HG03521 (cell line): ENCODE results near the gene NSMF.
A peak's percentile ranks its signal among the peaks of the same experiment; 100 is the strongest.

Source experiments
- ATAC-seq: cut with Tn5 transposase; IDR thresholded peaks from one replicate; pipeline ENCODE4 v1.9.1; 2021; ENCODE audit warnings: mild to moderate bottlenecking, moderate library complexity; ENCODE audit not compliant: unreplicated experiment

Gene NSMF, protein sequence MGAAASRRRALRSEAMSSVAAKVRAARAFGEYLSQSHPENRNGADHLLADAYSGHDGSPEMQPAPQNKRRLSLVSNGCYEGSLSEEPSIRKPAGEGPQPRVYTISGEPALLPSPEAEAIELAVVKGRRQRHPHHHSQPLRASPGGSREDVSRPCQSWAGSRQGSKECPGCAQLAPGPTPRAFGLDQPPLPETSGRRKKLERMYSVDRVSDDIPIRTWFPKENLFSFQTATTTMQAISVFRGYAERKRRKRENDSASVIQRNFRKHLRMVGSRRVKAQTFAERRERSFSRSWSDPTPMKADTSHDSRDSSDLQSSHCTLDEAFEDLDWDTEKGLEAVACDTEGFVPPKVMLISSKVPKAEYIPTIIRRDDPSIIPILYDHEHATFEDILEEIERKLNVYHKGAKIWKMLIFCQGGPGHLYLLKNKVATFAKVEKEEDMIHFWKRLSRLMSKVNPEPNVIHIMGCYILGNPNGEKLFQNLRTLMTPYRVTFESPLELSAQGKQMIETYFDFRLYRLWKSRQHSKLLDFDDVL

DNA sequence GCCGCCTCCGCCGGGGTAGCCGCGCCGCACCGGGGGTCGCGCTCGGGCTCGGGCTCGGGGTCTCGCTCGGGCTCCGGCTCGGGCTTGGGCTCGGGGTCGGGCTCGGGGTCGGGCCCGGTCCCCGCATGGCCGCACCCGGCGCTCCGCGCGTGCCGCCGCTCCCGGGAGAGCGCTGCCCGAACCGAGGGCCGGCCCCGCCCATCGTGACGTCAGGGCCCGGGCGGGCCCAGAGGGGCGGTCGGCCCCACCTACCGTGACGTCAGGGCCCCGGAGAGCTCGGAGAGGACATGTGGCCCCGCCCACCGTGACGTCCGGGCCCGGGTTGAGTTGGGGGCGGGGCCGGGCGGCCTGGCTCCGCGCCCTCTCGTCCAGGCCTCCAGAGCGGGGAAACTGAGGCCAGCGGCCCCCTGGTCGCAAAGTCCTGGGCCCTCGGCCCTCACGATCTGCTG lies at the start of gene NSMF:
Gene NSMF (minus strand): TSS at position 183 of the 449 bp plus-strand sequence. CDS start 232 bp downstream, outside the sequence.
- ATAC-seq, result peak; percentile 58

DNA sequence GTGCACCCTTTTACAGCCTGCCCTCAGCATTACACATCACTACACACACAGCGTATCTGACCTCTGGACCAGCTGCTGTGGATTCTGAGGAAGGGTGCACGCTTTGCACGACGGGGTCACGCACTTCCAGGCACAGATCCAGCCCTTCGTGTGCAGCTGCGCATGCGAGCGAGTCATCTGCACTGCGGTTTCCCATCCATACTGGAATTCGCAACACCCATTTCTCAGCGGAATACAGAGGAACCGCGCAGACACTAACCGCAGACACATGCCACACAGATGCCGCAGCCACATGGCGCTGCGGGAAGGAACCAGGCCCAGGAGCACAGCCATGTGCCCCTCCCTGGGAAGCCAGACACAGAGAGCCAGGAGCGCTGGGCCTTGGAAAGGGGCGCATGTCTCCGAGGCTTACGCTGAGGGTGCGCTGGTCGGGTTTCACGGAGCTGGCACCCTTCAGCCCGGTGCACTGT lies 47.6 kb upstream of the NSMF start:
- ATAC-seq, result no peak

DNA sequence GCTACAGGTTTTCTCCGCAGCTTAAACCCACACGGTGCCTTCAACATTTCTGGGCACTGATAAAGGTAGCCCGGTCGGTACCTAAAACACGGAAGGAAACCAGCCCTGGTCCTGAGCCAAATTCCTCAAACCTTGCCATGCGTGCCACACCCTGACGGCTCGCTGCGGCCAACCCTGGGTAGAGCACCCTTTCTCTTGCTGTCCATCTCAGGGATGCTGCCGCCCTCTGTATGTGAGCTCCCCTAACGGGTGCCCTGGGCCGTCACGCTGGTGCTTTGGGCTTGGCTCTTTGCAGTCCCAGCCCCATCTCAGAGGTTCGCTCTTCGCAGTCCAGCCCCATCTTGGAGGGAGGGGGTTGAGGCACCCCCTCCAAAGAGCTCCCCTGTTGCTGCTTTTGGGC lies 47.1 kb upstream of the NSMF start:
- ATAC-seq, result no peak

DNA sequence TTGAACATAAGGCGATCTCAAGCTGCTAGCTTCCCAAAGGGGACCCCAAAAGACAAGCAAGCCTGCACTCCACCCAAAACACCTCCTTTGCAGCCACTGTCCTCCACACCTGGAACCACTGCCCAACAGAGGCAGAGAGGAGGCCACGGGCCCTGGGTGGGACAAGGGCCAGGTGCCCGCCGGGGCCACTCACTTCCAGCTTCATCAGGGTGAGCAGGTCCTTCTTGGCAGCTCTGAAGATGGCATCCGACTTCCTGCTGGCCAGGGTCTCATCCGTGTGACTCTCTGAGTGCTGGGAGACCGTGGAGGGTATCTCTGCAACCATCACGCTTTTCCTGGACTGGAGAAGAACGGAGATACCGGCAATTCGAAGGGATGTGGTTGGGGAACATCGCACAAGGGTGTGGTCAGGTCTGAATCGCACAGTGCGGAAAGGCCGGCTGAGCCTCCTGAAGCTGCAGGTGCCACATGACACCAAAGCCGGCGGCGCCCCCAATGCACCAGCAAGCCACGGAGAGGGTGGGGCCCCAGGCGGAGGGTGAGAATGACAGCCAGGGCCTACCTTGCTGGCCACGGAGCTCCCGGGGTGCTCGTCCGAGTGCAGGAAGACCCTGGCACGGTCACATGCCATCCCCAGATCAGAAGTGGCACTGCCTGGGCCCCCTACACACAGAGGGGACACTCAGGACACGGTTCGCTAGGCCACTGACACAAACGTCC lies 46.4 kb upstream of the NSMF start:
- no peak for ATAC-seq

DNA sequence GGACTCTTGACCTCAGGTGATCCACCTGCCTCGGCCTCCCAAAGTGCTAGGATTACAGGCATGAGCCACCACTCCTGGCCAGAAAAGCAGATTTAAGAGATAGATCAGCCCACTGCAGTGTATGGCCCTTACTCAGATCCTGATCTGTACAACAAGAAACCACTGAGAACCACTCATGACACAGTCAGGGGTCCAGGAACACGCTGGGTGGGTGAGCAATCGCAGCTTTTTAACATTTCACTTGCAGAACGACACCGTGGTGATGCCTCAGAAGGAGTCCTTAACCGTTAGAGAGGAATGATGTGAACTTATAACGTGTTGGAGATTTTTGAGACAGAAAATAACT lies 45.3 kb upstream of the NSMF start:
- ATAC-seq, result no peak

DNA sequence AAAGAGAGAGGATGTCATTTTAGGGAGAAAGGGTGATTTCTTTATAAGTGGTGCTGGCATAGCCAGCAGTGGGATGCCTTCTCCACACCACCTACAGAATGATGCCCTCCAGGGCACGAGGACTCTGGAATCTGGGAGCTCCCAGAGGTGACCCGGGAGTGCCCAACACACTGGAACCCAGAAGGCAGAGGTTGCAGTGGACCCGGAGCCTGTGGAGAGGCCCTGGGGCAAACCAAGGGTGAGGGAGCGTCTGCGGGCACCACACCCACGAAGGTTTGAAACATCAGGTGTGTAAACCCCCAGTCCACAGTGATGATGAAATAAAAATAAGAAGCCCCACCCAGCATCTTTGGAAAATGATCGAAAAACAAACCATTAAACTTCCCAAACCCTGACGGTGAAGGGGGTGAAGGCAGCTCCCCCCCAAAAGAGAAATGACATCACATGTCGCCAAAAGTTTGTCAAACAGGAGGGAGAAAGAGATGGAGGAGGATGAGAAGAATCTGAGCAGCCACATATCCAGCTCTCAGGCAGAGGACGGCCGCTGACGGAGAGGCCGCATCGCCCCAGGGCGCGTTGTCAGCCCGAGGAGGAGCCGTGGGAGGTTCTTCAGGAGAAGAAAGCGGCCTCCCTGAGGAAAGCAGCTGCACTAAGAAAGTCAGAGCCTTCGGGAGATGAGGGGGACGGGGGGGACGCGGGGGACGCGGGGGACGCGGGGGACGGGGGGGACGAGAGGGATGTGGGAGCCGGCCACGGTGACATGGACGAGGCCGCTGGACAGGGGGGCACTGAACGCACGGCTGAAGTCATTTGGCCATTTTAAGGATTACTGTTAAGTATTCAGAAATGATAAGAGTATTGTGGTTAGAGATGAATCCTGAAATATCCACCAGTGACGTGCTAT lies 43.1 kb upstream of the NSMF start:
- ATAC-seq, result no peak

DNA sequence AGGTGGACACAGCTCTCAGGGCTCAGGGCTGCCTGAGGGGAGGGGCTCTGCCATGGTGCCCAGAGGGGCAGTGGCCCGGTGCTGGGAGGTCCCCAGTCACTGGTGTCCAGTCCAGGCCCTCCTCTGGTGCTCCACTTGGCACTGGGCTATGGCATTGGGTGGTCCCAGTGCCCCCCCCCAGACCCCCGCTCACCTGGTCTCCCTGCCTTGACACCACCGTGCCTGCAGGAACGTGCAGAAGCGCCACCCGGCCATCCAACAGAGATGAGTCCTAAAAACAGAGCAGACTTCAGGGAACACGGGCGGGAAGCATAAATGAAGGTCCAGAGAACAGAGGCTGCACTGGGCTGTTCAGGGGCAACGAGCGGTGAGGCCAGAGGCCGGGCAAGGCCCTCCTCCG lies 42.3 kb upstream of the NSMF start:
- ATAC-seq, result no peak

DNA sequence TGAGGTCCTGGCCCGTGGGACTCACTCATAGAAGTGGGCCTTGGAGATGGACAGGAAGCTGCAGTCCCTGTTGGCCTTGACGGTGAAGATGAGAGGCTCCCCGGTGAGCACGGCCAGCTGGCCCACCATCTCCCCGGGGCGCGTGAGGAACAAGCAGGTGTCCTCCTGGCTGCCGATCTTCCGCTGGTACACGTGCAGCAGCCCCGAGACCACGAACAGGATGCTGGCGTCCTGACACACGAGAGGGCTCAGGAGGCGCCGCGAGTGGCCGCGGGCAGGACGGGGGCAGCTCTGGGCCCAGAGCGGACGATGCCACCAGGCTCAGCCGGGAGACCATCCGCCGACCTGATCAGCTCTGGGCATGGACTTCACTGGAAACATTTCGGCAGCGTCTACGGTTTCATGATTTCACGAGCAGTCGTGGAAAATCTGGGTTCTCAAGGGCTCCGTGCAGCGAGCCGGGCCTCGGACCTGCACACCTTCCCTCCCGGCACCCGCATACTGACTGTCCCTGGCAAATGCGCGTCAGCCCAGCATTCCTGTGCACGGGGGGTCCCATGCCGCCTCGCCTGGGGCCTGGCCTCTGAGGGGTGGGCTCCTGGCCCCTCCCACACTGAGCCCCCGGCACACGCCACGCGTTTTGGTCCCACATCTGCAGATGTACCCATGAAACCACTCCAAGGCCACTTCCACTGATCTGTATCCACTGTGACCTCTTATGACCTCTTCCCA lies 41.7 kb upstream of the NSMF start:
- no peak for ATAC-seq

DNA sequence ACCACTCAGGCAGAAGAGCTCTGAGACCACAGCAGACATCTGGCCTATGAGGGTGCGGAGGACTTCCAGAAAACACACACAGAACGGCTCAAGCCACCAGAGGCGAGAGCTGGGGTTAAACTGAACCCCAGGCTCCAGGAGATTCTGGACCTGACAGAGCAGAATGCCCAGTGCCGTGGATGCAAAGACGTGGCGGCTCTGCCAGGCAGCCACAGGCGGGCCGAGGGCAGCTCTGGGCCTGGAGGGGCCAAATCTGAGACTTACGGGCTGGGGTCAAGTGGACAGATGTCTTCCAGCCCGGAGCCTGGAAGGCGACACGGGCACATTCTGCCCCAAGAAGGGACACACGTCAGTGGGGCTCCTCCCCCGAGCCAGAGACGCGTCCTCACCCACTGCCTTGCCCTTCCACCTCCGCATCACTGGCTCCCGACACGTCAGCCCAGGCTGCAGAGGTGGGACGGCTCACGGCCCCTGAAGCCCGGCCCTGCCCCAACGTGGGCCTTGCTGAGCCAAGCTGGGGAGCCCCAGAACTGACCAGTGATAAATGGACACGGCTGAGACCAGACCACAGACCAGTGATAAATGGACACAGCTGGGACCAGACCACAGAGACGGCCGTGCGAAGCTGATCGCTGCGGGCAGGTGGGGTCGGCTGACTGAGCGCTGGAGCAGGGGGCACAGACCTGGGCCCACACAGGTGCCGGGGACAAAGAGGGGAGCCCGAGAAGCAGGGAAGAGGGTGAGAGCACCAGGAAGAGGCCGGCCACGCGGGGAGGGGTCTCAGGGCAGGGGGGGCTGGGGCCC lies 40.9 kb upstream of the NSMF start:
- ATAC-seq, result no peak

DNA sequence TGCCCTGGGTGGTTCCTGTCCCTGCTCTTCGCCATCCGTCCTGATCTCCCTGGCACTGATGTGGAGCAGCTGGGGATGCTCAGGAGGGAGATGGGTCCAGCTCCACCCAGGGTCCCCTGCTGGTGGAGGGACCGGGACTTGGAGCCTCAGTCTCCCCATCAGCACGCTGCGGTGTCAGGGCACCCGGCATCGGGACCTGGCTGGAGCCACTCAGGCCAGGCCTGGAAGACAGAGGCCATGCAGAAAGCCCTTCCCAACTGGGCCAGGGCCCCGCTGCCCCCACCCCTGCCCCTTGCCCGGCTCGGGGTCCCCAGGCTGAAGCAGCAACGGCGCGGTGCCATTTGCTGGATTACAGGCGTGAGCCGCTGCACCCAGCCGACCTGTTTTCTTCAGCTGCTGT lies 40.3 kb upstream of the NSMF start:
- no peak for ATAC-seq

DNA sequence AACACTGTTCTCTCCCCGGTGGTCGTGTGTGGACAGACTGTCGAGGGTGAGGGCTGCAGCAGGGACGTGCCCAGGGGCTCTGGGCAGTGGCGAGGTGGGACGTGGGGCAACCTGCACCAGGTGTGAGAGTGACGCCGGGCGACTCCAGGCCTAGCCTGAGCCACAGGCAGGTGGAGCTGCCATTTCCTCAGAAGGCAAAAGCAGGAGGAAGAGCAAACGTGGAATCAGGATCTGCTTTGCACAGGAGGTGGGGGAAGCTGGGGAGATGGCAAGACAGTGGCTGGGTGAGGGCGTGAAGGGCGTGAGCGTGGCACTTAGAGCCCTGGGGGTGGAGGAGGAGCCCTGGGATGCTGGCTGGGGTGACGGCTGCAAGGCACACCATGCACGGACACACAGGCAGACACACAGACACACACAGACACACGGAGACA lies 39.6 kb upstream of the NSMF start:
- no peak for ATAC-seq

DNA sequence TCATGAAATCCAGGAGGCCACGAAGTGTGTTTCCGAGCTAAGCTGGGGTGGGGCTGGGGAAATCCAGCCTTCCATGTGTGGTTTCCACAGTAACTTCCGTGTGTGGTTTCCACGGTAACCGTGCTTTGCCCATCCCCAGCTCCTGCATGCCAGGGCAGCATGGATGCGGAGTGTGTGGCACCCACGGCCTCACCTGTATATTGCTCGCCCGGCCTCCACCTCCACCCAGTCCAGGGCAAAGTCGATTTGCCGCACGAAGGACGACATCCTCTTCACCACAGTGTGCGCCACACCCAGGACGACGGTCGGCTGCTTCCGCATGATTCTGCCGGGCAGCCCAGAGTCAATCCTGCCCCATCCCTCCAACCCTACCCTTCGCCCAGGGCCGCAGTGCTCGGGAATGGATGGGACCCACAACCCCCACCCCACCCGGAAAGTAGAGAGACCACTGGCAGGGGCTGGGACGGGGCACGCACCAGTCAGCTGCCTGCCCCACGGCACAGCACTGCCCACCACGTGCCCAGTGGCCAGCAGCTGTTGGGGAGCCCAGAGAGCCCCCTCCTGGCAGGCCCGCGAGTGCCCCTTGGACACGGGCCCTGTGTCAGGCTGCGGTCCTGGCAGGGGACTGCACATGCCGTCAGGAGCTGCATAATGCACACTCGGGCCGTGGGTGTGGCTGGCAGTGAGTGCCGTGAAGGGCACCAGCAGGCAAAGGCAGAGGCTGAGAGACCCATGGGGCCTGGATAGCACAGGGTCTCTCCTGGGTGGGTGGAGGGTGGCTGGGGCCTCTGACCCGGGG lies 39.0 kb upstream of the NSMF start:
- ATAC-seq, result no peak

DNA sequence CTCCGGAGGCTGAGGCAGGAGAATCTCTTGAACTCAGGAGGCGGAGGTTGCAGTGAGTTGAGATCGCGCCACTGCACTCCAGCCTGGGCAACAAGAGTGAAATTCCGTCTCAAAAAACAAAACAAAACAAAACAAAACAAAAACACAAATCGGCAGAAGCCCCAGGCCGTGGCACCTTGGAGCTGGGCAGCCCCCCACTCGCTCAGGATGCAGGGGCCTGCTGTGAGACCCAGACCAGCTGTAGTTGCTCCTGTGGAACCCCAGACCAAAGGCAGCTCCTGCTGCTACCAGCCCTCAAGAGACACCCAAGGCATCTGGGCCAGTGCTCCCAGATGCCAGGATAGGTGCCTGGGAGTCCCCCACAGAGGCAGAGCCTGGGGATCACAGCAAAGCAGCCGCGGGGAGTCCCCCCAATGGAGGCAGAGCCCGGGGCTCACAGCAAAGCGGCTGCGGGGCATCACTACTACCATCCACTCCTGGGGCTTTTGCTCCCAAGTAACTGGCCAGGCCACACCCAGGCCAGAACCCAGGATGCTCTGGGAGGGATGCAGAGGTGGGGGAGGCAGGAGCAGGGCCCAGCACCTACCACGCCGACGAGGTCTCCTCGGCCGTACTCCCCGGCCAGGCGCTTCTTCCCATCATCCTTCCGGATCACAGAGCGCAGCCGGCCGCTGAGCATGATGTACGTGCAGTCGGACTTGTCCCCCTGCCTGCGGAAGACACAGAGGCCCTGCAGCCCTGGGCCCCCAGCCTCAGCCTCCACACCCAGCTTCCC lies 37.7 kb upstream of the NSMF start:
- no peak for ATAC-seq

DNA sequence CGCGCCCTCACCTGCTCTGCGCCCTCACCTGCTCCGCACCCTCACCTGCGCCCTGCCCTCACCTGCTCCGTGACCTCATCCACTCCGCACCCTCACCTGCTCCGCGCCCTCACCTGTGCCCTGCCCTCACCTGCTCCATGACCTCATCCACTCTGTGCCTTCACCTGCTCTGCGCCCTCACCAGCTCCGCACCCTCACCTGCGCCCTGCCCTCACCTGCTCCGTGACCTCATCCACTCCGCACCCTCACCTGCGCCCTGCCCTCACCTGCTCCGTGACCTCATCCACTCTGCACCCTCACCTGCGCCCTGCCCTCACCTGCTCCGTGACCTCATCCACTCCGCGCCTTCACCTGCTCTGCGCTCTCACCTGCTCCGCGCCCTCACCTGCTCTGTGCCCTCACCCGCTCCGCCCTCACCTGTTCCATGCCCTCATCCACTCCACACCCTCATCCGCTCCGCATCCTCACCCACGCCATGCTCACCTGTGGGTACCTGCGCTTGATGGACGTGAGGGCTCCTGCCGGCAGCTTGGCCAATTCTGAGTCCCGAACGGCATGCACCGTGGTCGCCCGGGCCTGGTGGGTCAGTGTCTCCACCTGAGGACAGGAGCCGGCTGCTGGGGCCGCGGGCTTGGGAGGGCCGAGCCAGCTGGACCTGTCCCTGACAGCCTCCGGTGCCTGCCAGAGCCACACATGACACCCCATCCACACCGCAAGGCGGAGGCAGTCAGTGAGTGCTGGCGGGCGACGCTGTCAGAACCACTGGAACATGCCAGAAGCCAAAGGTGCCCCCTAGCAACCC lies 35.6 kb upstream of the NSMF start:
- no peak for ATAC-seq

DNA sequence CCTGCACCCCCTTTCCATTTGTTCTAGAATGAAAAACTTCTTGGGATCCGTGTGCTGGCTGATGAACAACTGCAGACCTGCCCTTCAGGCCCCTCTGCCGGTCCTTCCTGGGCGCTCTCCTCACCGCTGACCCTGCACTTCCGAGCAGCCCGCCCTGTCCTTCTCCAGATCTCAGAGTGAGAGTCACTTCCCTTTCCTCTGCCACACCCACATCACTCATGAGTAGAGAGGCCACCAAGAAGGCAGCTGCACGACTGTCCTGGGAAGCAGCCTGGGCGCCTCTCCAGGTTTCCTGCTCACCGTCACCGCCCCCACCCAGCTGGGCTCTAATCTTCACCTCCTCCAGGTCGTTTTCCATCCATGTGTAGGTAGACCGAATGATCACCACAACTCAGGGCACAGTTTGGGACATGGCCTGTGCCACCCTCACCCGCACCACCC lies 35.0 kb upstream of the NSMF start:
- ATAC-seq, result no peak

DNA sequence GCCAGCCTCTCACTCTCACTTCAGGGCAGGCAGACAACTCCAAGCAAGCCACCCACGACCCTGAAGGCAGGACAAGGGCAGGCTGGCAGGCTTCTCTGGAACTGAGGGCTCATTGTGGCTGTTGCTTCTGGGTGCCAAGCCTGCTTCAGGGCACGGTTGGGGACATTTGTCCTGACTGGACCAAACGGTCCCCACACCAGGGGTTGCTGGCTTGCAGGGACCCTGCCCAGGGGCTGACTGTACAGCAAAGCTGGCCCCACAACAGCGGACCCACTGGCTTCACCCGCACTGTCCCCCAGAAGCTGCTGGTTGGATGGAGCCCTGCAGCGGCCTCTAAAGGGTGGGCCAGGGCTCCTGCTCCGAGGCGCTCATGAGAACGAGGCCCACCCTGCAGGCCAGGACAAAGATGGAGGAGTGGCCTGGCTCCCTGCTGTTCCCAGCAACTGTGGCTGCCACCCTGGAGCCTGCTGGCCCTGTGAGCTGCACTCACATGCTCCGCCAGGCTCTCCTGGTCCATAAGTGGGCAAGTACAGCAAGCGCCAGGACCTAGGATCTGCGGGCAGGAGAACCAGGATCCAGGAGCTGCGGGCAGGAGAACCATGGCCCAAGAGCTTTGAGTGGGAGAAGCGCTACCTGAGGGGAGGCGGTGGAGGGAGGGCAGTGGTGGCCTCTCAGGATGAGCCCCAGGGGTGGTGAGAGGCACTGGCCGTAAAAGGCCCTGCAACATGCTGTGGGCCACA lies 34.4 kb upstream of the NSMF start:
- no peak for ATAC-seq
